Naive thymus-derived CD4-positive, alpha-beta T cell (primary cell): Measurements from ENCODE around the gene SLC10A1. TPM values are rescaled to one million over a fixed set of nuclear protein-coding genes. Genes with fewer than 3 reads are reported as not detected.

ENCODE experiments used
- ATAC-seq: fragments of 150-1000 bp; cut with Tn5 transposase; 2 replicates; pipeline ENCODE4 v1.10.0; 2021; ENCODE audit warnings: mild to moderate bottlenecking, moderate library complexity
- CTCF ChIA-PET: fragments of 350-600 bp; sonication (Branson Sonifier 250); formaldehyde crosslinking; loops from one replicate; lab custom pipeline; 2021; ENCODE audit warnings: antibody characterized with exemption; lab: Charles Lee
- POLR2A ChIA-PET: fragments of 350-600 bp; sonication (Branson Sonifier 250); formaldehyde crosslinking; loops from one replicate; lab custom pipeline; 2021; ENCODE audit warnings: antibody characterized with exemption, inconsistent platforms; lab: Charles Lee
- DNase-seq, 9 donors: peaks; one replicate each; pipeline versions ENCODE4 v3.0.0 to v3.0.0-alpha.2; 2020 to 2022; ENCODE audit warnings: mixed read lengths in 1 of 9
- H3K27ac ChIP-seq: one replicate; pipeline ENCODE4 v1.7.0; 2013; ENCODE audit warnings: mild to moderate bottlenecking, low read depth, low read length, moderate library complexity
- H3K27me3 ChIP-seq, 2 donors: one replicate each; pipeline ENCODE4 v1.7.0; 2013; ENCODE audit warnings: low read length in 2 of 2, mild to moderate bottlenecking in 2 of 2, moderate library complexity in 2 of 2; ENCODE audit not compliant: control insufficient read depth in 2 of 2, insufficient read depth in 2 of 2
- H3K36me3 ChIP-seq, 3 experiments: 1 replicate in 2 of 3; 2 replicates in 1 of 3; pipeline ENCODE4 v1.7.0; 2013; ENCODE audit warnings: low read length in 3 of 3, mild to moderate bottlenecking in 3 of 3, moderate library complexity in 1 of 3; ENCODE audit not compliant: insufficient read depth in 3 of 3, control insufficient read depth in 2 of 3
- H3K4me1 ChIP-seq, 2 donors: one replicate each; pipeline ENCODE4 v1.7.0; 2013; ENCODE audit warnings: low read length in 2 of 2, mild to moderate bottlenecking in 2 of 2, moderate library complexity in 1 of 2; ENCODE audit not compliant: control insufficient read depth in 2 of 2, insufficient read depth in 2 of 2
- H3K4me3 ChIP-seq: 2 replicates; pipeline ENCODE4 v1.7.0; 2013; ENCODE audit warnings: mild to moderate bottlenecking, low read length
- H3K9me3 ChIP-seq, 3 experiments: 1 replicate in 2 of 3; 2 replicates in 1 of 3; pipeline ENCODE4 v1.7.0; 2013; ENCODE audit warnings: low read length in 3 of 3; ENCODE audit not compliant: control insufficient read depth in 2 of 3
- H3K27ac Mint-ChIP-seq, 9 donors: one replicate each; pipeline ENCODE4 v1.8.0; 2020 to 2022; ENCODE audit warnings: mixed read lengths in 9 of 9, mild to moderate bottlenecking in 8 of 9, moderate library complexity in 5 of 9, inconsistent platforms in 2 of 9
- H3K27me3 Mint-ChIP-seq, 5 donors: one replicate each; pipeline ENCODE4 v1.8.0; 2021 to 2022; ENCODE audit warnings: mixed read lengths in 5 of 5, mild to moderate bottlenecking in 1 of 5
- H3K36me3 Mint-ChIP-seq, 5 donors: one replicate each; pipeline ENCODE4 v1.8.0; 2020 to 2022; ENCODE audit warnings: mixed read lengths in 5 of 5, mild to moderate bottlenecking in 3 of 5, inconsistent platforms in 1 of 5
- H3K4me1 Mint-ChIP-seq, 7 donors: one replicate each; pipeline ENCODE4 v1.8.0; 2020 to 2022; ENCODE audit warnings: mixed read lengths in 7 of 7, mild to moderate bottlenecking in 3 of 7, inconsistent platforms in 1 of 7
- H3K4me3 Mint-ChIP-seq, 10 donors: one replicate each; pipeline ENCODE4 v1.8.0; 2020 to 2022; ENCODE audit warnings: mild to moderate bottlenecking in 10 of 10, mixed read lengths in 10 of 10, moderate library complexity in 6 of 10, inconsistent platforms in 2 of 10
- H3K9me3 Mint-ChIP-seq, 11 donors: one replicate each; pipeline ENCODE4 v1.8.0; 2020 to 2022; ENCODE audit warnings: mixed read lengths in 11 of 11, mild to moderate bottlenecking in 4 of 11, inconsistent platforms in 1 of 11, moderate library complexity in 1 of 11
- intact Hi-C, 2 donors: fragments of 100-400 bp; cut with micrococcal nuclease; formaldehyde crosslinking; loops; one replicate each; pipeline ENCODE4 v1.15.1; 2023
- polyA plus RNA-seq, 2 donors: library from polyadenylated mRNA; unstranded; fragments of 300-500 nt; fragmentation: Illumina TruSeq; gene quantifications; one replicate each; pipeline ENCODE4 v1.2.3, GENCODE V29; 2021
- total RNA-seq, 6 experiments: library from RNA in 5 of 6; stranded (reverse) in 5 of 6; gene quantifications; 1 replicate in 5 of 6; 2 replicates in 1 of 6; pipeline ENCODE4 v1.2.3 and lab custom pipeline; 2021 to 2026

SLC10A1 gene
- total and polyA plus RNA-seq, 7 experiments from 2014 or later: 0.14 TPM; not detected in 6

- H3K36me3 ChIP-seq: no peaks in the 10 kb centered on the region
- H3K27ac ChIP-seq: no peak overlapping the region
- H3K27me3 ChIP-seq: no peaks in the 10 kb centered on the region
- Mint-ChIP-seq H3K36me3 (no peaks in the 10 kb centered on the region), H3K27me3 (peaks cover 0 to 10% (median 7%) of the 10 kb centered on the region in 5 donors), H3K9me3 (no peaks in the 10 kb centered on the region), H3K4me1 (no peaks in the 10 kb centered on the region), H3K27ac (no peak overlapping the region), H3K4me3 (no peak overlapping the region)
- CTCF ChIA-PET: no interaction called here
- H3K9me3 ChIP-seq: no peaks in the 10 kb centered on the region
- ATAC-seq (no peak), DNase-seq (no peak)
- POLR2A ChIA-PET: no interaction called here
- intact Hi-C loops: no loop called here
- H3K4me1 ChIP-seq: no peaks in the 10 kb centered on the region
- no peak overlapping the region for H3K4me3 ChIP-seq
Measured at GRCh38 chr14:69839661-69840060, 42.6 kb upstream of the SLC10A1 start.

GRCh38 chr14:69838881-69839416 is 41.9 kb upstream of the SLC10A1 start:
- POLR2A ChIA-PET: no interaction called here
- Mint-ChIP-seq H3K4me1 (no peaks in the 10 kb centered on the region), H3K27me3 (peaks cover 0 to 15% (median 8%) of the 10 kb centered on the region in 5 donors), H3K4me3 (no peak overlapping the region), H3K9me3 (no peaks in the 10 kb centered on the region), H3K36me3 (no peaks in the 10 kb centered on the region), H3K27ac (no peak overlapping the region)
- DNase-seq: no peak
- Histone ChIP-seq H3K27me3 (no peaks in the 10 kb centered on the region), H3K36me3 (no peaks in the 10 kb centered on the region), H3K9me3 (no peaks in the 10 kb centered on the region), H3K27ac (no peak overlapping the region), H3K4me1 (no peaks in the 10 kb centered on the region), H3K4me3 (no peak overlapping the region)
- intact Hi-C loops: no loop called here
- CTCF ChIA-PET: no interaction called here
- no peak for ATAC-seq

DNA sequence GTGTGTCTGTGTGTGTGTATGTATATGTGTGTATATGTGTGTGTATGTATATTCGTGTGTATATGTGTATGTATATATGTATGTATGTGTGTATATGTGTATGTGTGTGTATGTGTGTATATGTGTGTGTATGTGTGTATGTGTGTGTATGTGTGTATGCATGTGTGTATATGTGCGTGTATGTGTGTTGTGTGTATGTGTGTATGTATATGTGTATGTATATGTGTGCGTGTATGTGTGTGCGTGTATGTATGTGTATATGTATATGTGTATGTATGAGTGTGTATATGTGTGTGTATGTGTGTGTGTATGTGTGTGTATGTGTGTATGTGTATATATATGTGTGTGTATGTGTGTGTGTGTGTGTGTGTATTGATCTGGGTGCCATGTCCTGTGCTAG is 31.8 kb upstream of the SLC10A1 start:
- CTCF ChIA-PET: no interaction called here
- Mint-ChIP-seq H3K4me1 (no peaks in the 10 kb centered on the region), H3K27me3 (peaks cover 0 to 10% (median 3%) of the 10 kb centered on the region in 5 donors), H3K4me3 (no peak overlapping the region), H3K9me3 (peaks cover 0 to 4% (median 0%) of the 10 kb centered on the region in 11 donors), H3K36me3 (no peaks in the 10 kb centered on the region), H3K27ac (no peak overlapping the region)
- POLR2A ChIA-PET: no interaction called here
- no peaks in the 10 kb centered on the region for H3K27me3 ChIP-seq
- DNase-seq (no peak), ATAC-seq (no peak)
- no peak overlapping the region for H3K27ac ChIP-seq
- intact Hi-C loops: no loop called here
- no peaks in the 10 kb centered on the region for H3K4me1 ChIP-seq
- no peaks in the 10 kb centered on the region for H3K36me3 ChIP-seq
- H3K4me3 ChIP-seq: no peak overlapping the region
- H3K9me3 ChIP-seq: no peaks in the 10 kb centered on the region

DNA sequence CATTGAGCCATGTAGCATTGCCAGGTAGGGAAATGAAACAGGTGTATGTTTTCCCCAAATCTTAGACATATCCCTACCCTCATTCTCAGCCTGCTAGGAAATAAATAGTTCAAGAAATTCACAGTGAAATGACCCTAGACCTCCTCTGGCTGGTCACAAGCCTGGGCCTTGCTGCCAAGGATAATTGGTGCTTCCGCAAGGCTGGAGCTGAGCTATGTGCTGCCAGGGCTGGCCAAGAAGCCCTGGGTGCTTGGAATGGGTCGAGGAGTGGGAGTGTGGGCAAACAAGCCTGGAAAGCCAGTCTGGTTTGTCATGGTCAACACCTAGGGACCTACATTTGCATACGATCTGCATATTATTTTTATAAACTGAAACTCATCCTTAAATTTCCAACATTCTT is 31.3 kb upstream of the SLC10A1 start:
- H3K27me3 Mint-ChIP-seq: peaks cover 0 to 9% (median 3%) of the 10 kb centered on the region in 5 donors
- Histone ChIP-seq H3K27ac (no peak overlapping the region), H3K27me3 (no peaks in the 10 kb centered on the region), H3K36me3 (no peaks in the 10 kb centered on the region), H3K4me3 (no peak overlapping the region), H3K4me1 (no peaks in the 10 kb centered on the region), H3K9me3 (no peaks in the 10 kb centered on the region)
- CTCF ChIA-PET: no interaction called here
- POLR2A ChIA-PET: no interaction called here
- no peak overlapping the region for H3K27ac Mint-ChIP-seq
- no peaks in the 10 kb centered on the region for H3K4me1 Mint-ChIP-seq
- no peak overlapping the region for H3K4me3 Mint-ChIP-seq
- intact Hi-C loops: no loop called here
- no peak for ATAC-seq
- no peaks in the 10 kb centered on the region for H3K36me3 Mint-ChIP-seq
- H3K9me3 Mint-ChIP-seq: peaks cover 0 to 4% (median 0%) of the 10 kb centered on the region in 11 donors
- DNase-seq: no peak

GRCh38 chr14:69827560-69827959 is 30.5 kb upstream of the SLC10A1 start:
- Histone ChIP-seq H3K4me1 (no peaks in the 10 kb centered on the region), H3K27me3 (no peaks in the 10 kb centered on the region), H3K9me3 (no peaks in the 10 kb centered on the region), H3K36me3 (no peaks in the 10 kb centered on the region), H3K4me3 (no peak overlapping the region), H3K27ac (no peak overlapping the region)
- no peak overlapping the region for H3K27ac Mint-ChIP-seq
- no peaks in the 10 kb centered on the region for H3K36me3 Mint-ChIP-seq
- no peak for ATAC-seq
- no peak for DNase-seq
- CTCF ChIA-PET: no interaction called here
- intact Hi-C loops: no loop called here
- POLR2A ChIA-PET: no interaction called here
- H3K27me3 Mint-ChIP-seq: peaks cover 0 to 8% (median 3%) of the 10 kb centered on the region in 5 donors
- H3K4me1 Mint-ChIP-seq: no peaks in the 10 kb centered on the region
- no peak overlapping the region for H3K4me3 Mint-ChIP-seq
- peaks cover 0 to 4% (median 0%) of the 10 kb centered on the region in 11 donors for H3K9me3 Mint-ChIP-seq

DNA sequence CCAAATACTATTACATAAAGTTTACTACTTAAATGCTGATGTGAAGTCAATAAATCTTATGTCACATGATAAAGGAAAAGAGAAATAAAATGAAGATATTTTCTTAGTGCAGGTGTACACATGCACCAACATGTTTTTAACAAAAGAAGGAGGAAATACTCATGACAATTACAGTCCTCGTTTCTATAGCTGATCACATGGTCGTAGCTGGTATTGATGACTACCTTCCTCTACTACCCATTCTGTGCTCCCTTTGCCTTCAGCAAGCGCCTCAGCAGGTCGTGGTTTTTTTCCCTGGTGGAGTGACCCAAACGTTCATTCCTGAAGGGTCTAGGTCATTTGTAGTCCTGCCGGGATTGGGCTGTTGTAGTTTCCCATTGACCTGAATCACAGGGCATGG is 25.4 kb upstream of the SLC10A1 start:
- no peak overlapping the region for H3K27ac Mint-ChIP-seq
- intact Hi-C loops: no loop called here

GRCh38 chr14:69820991-69821390 is 23.9 kb upstream of the SLC10A1 start:
- H3K27me3 Mint-ChIP-seq: peaks cover 0 to 7% (median 4%) of the 10 kb centered on the region in 5 donors
- H3K4me1 ChIP-seq: no peaks in the 10 kb centered on the region
- intact Hi-C loops: no loop called here
- no peaks in the 10 kb centered on the region for H3K9me3 ChIP-seq
- ChIA-PET POLR2A (no interaction called here), CTCF (no interaction called here)
- H3K27ac Mint-ChIP-seq: no peak overlapping the region
- H3K27me3 ChIP-seq: no peaks in the 10 kb centered on the region
- no peak overlapping the region for H3K27ac ChIP-seq
- peaks cover 0 to 4% (median 3%) of the 10 kb centered on the region in 7 donors for H3K4me1 Mint-ChIP-seq
- no peaks in the 10 kb centered on the region for H3K36me3 Mint-ChIP-seq
- no peaks in the 10 kb centered on the region for H3K36me3 ChIP-seq
- ATAC-seq (no peak), DNase-seq (no peak)
- no peak overlapping the region for H3K4me3 Mint-ChIP-seq
- H3K4me3 ChIP-seq: no peak overlapping the region
- H3K9me3 Mint-ChIP-seq: peaks cover 0 to under 1% (median 0%) of the 10 kb centered on the region in 11 donors

More for the DNA sequence above, 25.4 kb upstream of the SLC10A1 start:
- no peaks in the 10 kb centered on the region for H3K9me3 ChIP-seq
- H3K4me3 ChIP-seq: no peak overlapping the region
- no peak overlapping the region for H3K27ac ChIP-seq
- Mint-ChIP-seq H3K4me1 (peaks cover 0 to 4% (median 3%) of the 10 kb centered on the region in 7 donors), H3K4me3 (no peak overlapping the region), H3K36me3 (no peaks in the 10 kb centered on the region), H3K9me3 (peaks cover 0 to 4% (median 0%) of the 10 kb centered on the region in 11 donors), H3K27me3 (peaks cover 0 to 7% (median 4%) of the 10 kb centered on the region in 5 donors)
- H3K36me3 ChIP-seq: no peaks in the 10 kb centered on the region
- H3K4me1 ChIP-seq: no peaks in the 10 kb centered on the region
- DNase-seq (no peak), ATAC-seq (no peak)
- ChIA-PET POLR2A (no interaction called here), CTCF (no interaction called here)
- H3K27me3 ChIP-seq: no peaks in the 10 kb centered on the region
